ENCODE measurements around the gene CIDEB.
"Not testable (repeated sequence)": the region's sequence is repeated elsewhere in the genome, so short reads cannot be mapped to it uniquely, and the experiment has no call there.

Gene CIDEB

GRCh38 chr14:24307575-24308341 is at the start of gene CIDEB:
Gene CIDEB, minus strand, starts transcription at chr14:24307977. Its CDS starts 119 bp downstream, at chr14:24307858.
- no peak for DNase-seq

GRCh38 chr14:24356208-24356607 is 48.4 kb upstream of the CIDEB start:
- no peak for DNase-seq

GRCh38 chr14:24355009-24355408 is 47.2 kb upstream of the CIDEB start:
- no peak for DNase-seq

GRCh38 chr14:24354482-24354825 is 46.7 kb upstream of the CIDEB start:
- DNase-seq: not testable (repeated sequence)

DNA sequence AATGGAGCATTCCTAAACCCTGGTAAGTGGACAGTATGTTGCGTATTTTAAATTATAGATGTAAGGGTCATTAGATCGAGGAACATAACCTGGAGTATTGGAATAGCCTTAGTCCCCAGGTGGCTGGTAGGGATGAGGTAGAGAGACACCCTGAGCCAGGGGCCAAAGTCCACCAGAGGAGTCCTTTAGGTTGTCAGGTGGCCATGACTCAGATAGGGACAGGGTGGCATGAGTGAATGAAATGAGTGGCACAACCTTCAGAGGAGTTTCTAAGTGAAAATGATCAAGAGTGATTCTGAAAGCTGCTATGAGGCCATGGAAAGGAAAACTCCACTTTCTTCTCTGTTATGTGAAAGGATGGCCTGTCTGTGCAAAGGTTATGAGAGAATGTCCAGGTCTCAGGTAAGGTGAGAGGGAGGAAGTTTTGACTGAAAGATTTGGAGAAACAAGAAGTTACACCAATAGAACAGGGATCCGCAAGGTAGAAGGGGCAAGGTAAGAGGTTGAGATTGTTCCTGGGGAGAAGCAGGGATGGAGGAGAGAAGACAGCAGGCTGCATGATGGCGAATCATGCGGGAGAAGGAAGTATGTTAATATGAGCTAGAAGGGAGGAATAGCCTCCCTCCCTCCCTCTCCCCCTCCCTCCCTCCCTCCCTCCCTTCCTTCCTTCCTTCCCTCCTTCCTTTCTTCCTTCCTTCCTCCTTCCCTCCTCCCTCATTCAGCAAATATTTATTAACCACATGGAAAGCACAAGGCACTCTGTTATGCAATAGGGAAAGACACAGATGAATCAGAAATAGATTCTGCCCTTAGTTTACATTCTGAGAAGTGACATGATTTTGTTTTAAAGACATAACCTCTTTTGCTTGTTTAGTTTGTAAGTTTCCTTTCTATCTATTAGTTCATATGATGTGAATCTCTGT is 46.0 kb upstream of the CIDEB start:
- DNase-seq: no peak

DNA sequence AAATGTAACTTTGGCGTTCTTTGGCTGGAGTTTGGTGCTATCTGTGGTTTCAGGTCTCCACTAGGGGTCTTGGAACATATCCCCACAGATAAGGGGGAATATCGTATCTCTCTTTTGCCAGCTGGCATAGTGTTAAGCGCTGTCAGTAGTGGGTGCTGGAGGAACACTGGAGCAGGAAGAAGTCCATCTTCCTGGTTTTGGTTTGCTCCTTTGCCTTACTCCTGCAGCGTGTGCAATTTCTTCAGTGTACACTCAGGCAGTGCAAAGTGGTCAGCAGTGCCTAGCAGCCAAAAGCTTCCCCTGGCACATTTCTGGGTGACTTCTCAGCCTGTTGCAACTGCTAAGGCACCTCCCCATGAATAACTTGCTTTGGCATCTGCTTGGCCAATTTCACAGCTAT is 43.7 kb upstream of the CIDEB start:
- no peak for DNase-seq

- DNase-seq: no peak
Measured at GRCh38 chr14:24349742-24350141, 42.0 kb upstream of the CIDEB start.

DNA sequence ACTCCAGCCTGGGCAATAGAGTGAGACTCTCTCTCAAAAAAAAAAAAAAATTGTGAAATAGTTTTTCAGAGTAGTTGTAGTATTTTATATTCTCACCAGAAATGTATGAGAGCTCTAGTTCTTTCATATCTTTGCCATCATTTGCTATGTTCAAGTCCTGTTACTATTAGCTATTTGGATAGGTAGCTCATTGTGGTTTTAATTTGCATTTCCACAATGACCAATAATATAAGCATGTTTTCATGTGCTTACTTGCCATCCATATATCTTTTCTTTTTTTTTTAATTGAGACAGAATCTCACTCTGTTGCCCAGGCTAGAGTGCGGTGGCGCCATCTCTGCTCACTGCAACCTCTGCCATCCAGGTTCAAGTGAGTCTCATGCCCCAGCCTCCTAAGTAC is 40.4 kb upstream of the CIDEB start:
- DNase-seq: no peak

- DNase-seq: no peak
Measured at GRCh38 chr14:24347134-24347533, 39.4 kb upstream of the CIDEB start.

DNA sequence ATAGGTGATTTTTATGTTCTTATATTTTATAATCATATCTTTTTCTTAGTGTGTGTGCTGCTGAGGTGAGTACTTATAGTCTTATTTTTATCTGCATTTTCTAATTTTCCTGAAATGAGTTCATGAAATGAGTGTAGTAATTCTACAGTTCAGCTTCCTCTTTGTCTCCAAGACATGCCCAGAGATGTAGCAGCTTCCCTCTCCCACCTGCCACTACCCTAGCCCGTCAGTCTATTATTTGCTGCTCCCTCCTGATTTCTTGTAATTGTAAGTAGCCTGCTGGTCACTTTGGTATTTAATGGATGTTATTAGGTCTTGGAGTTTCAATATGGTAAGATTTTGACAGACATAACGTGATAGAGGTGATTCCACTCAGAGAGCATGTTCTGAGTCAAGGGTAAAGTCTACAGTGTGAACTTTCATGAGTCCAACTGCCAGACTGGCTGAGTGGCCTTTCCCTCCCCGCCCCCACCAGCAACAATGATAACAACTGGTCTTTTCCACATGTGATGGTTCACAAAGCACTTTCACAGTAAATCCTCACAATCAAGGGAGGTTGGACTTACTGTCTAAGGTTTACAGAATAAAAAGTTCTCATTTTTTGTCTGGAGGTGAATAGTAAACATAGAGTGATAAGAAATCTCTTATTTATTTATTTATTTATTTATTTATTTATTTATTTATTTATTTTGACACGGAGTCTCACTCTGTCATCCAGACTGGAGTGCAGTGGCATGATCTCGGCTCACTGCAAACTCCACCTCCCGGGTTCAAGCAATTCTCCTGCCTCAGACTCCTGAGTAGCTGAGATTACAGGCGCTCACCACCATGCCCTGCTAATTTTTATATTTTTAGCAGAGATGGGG is 36.3 kb upstream of the CIDEB start:
- no peak for DNase-seq

DNA sequence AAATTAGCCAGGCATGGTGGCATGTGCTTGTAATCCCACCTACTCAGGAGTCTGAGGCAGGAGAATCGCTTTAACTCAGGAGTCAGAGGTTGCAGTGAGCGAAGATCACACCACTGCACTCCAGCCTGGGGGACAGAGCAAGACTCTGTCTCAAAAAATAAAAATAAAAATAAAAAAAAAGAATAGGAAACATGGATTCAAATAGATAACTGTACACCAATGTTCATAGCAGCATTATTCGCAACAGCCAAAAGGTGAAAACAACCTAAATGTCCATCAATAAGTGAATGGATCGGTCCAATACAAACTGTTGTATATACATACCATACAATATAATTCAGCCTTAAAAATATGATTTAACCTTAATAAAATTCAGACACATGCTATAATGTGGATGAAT is 35.1 kb upstream of the CIDEB start:
- no peak for DNase-seq

GRCh38 chr14:24340606-24341005 is 32.8 kb upstream of the CIDEB start:
- DNase-seq: no peak

DNA sequence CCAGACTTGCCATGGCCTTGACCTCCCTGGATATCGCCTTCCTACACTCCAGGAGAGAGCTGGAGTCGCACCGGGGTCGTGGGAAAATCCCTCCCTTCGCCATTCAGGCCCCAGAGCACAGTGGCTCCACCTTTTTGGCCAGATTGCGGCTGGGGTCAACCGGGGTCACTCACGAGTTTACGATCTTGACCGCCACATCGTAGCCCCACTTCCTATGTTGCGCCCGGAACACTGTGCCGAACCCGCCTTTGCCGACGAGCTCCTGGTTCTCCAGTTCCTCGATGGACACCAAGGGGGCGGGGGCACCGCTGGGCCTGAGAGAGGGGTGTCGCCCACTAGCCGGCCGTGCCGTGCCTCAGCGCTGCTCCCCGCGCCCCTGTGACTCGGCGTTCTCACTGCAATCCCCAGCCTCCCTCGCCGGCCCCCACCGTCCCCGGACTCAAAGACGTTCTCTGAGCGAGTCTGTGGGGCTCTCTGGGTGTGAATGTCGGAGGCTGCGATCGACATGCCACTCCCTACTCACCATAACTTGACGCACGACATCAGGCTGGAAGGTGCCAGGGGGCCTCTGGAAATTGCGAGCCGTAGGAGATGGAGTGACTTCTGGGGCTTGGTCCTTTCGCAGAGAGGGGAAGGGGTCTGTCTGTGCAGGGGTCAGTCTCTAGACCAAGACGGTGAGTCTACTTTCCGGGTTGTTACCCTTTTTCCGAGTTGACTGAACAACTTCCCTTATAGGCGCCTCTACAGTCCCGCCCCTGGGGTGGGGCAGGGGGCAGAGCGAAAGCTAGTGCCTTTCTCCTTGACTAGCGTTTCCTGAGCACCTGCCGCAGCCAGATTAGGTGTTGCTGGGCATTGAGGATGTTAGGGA is 31.7 kb upstream of the CIDEB start, which contains the start of gene RIPK3:
TSS of gene RIPK3 (minus strand) at position 708 of the 868 bp plus-strand sequence. CDS start at position 543, 165 bp downstream.
- no peak for DNase-seq

GRCh38 chr14:24338843-24339242 is 31.1 kb upstream of the CIDEB start:
- DNase-seq: no peak

DNA sequence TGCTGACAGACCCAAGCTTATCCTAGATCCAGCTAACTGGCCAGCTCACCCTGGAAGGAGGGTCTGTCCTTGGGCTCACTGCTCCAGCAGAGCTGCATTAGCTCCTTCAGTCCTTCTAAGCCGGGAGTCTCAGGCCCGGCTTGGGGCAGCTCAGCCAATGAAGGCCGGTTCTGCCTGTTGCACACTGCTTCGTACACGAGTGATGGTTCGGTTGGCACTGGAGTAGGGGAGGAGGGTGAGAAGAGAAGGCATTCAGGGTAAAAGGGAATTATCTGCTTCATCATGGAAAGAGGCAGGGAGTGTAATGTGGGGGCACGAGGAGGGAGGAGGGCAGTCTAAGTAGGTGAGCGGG is 30.0 kb upstream of the CIDEB start:
- no peak for DNase-seq

- DNase-seq: no peak
Measured at GRCh38 chr14:24337144-24337823, 29.5 kb upstream of the CIDEB start.

DNA sequence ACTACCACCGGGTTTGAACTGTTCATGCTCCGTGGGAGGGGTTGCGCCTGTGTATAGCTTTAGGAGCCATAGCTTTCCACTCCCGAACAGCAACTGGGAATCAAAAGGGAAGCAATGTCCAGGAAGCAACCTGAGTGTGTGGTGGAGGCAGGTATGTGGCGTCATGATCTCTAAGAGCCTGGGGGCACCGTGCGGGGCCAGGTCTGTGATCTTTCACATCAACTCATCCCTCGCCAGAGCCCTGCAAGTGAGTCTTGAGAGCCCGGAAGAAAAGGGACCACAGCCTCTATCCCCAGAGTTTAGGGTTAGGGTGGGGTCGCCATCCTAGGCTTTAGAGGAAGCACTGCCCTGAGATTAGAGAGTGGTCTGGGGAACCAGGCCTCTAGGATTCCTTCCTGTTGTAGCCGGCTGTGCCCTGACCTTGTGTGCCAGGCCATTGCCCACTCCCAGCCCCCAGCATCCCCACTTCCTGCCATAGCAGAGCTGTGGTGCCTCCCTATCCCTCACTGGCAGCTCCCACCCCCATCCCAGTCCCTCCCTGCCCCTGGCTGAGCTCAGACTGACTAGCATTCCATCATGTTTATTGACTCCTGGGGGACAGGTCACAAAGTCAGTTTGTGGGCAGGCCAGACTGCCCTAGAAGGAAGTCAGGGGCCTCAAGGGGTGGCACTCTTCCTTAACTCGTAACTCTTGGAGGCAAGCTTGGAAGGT is 27.8 kb upstream of the CIDEB start:
- no peak for DNase-seq

DNA sequence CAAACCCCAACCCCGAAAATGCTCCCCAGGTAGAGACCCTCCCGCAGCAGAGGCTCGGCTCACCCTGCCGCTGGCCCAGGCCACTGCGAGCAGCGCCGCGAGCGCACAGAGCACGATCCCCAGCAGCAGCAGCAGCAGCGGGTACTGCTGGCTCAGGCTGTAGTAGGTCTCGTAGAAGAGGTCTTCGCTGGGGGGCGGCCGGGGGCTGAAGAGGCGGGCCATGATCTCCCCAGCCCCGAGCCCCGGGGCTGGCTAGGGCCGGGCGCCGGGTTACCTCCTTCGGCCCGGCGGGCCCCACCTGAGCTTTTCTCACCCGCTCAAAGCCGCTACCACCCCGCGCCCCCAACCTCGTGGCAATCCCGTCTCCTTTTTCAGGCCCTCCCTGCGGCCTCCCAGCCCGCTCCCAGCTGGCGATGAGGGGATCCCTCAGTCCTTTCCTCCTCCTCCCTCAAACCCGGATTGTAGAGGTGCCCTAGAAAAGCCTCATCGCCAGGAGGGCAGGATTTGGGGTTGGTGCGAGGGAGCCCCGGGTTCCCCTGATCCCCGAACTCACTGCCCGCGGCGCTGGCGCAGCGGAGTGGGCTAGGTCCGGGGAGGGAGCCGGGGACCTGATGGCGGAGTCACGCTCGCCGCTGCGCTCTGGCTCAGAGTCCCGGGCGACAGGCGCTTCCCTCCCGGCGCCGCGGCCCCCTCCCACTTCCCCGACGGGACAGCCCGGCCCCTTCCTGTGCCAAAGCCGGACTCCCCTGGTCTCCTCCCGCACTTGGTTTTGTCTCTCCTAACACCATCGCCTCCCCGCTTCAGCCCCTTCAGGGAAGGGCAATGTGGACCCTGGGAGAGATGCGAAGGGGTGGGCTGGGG is 26.9 kb upstream of the CIDEB start, which contains the start of gene ADCY4:
TSS of gene ADCY4 (minus strand) at position 641 of the 861 bp plus-strand sequence. CDS start at position 222, 419 bp downstream.
- DNase-seq: no peak

- DNase-seq: peak; percentile 65
Measured at GRCh38 chr14:24332268-24332993, 24.7 kb upstream of the CIDEB start.

Measured in midbrain (tissue), 1 donor.